HEK293 (cell line): ENCODE data around the gene GUCY1A2.

Source experiments
- CTCF ChIA-PET: fragments of 350-600 bp; formaldehyde crosslinking; extraction: SDS; loops from one replicate; lab custom pipeline; 2021; ENCODE audit warnings: antibody characterized with exemption; lab: Yijun Ruan, JAX
- POLR2A ChIA-PET: fragments of 300-600 bp; formaldehyde crosslinking; extraction: SDS; loops from one replicate; lab custom pipeline; 2020; ENCODE audit warnings: antibody characterized with exemption, inconsistent platforms; lab: Yijun Ruan, JAX
- H3K27ac ChIP-seq: fragments of 200-500 bp; sonication (Bioruptor generic); 2 replicates; pipeline ENCODE4 v1.5.1; 2014; ENCODE audit warnings: low read depth, low read length, control low read depth, inconsistent platforms; ENCODE audit errors: extremely low read depth
- H3K36me3 ChIP-seq, 2 experiments: fragments of 200-500 bp in 1 of 2; sonication (Bioruptor generic) in 1 of 2; 1 replicate in 1 of 2; 2 replicates in 1 of 2; pipeline ENCODE4 v1.5.1; 2014 to 2017; ENCODE audit warnings: inconsistent platforms in 2 of 2, low read length in 2 of 2; ENCODE audit not compliant: control insufficient read depth in 2 of 2, insufficient read depth in 1 of 2
- H3K4me1 ChIP-seq: fragments of 200-500 bp; sonication (Bioruptor generic); 2 replicates; pipeline ENCODE4 v1.5.1; 2014; ENCODE audit warnings: mild to moderate bottlenecking, low read length, inconsistent platforms; ENCODE audit not compliant: control insufficient read depth, insufficient read depth
- H3K4me3 ChIP-seq: 2 replicates; pipeline ENCODE4 v1.5.1; 2011; ENCODE audit warnings: low read depth, mild to moderate bottlenecking, control low read depth, low read length, moderate library complexity
- H3K9me3 ChIP-seq: fragments of 200-500 bp; sonication (Bioruptor generic); 2 replicates; pipeline ENCODE4 v1.5.1; 2014; ENCODE audit warnings: low read depth, low read length, inconsistent platforms; ENCODE audit not compliant: control insufficient read depth, insufficient read depth
- GLIS2 ChIP-seq: fragments of 450-650 bp; formaldehyde crosslinking; IDR thresholded peaks from 2 replicates; pipeline ENCODE4 v1.5.1; 2016; ENCODE audit warnings: missing biosample characterization, missing genetic modification characterization
- KLF9 ChIP-seq: fragments of 450-650 bp; formaldehyde crosslinking; IDR thresholded peaks from 2 replicates; pipeline ENCODE4 v1.5.1; 2016; ENCODE audit warnings: missing biosample characterization, missing genetic modification characterization, low read depth
- PATZ1 ChIP-seq: fragments of 450-650 bp; formaldehyde crosslinking; IDR thresholded peaks from 2 replicates; pipeline ENCODE4 v1.5.1; 2016; ENCODE audit warnings: missing biosample characterization, missing genetic modification characterization
- PBX3 ChIP-seq: sonication (generic); formaldehyde crosslinking; IDR thresholded peaks from 2 replicates; pipeline ENCODE4 v1.8.1; 2022; ENCODE audit warnings: mild to moderate bottlenecking, moderate library complexity, missing genetic modification reagents
- SP2 ChIP-seq: fragments of 450-650 bp; formaldehyde crosslinking; IDR thresholded peaks from 2 replicates; pipeline ENCODE4 v1.5.1; 2016; ENCODE audit warnings: missing biosample characterization, missing genetic modification characterization
- ZBTB17 ChIP-seq: fragments of 450-650 bp; formaldehyde crosslinking; IDR thresholded peaks from 2 replicates; pipeline ENCODE4 v1.5.1; 2016; ENCODE audit warnings: missing biosample characterization, missing genetic modification characterization
- ZBTB8A ChIP-seq: fragments of 450-650 bp; formaldehyde crosslinking; IDR thresholded peaks from 2 replicates; pipeline ENCODE4 v1.5.1; 2016; ENCODE audit warnings: missing biosample characterization, missing genetic modification characterization
- ZFHX2 ChIP-seq: fragments of 450-650 bp; formaldehyde crosslinking; conservative IDR thresholded peaks from 2 replicates; pipeline ENCODE4 v1.5.1; 2016; ENCODE audit warnings: missing biosample characterization, missing genetic modification characterization
- ZFP69B ChIP-seq: fragments of 450-650 bp; formaldehyde crosslinking; IDR thresholded peaks from 2 replicates; pipeline ENCODE4 v1.5.1; 2016; ENCODE audit warnings: missing biosample characterization, missing genetic modification characterization
- ZNF202 ChIP-seq: fragments of 450-650 bp; formaldehyde crosslinking; IDR thresholded peaks from 2 replicates; pipeline ENCODE4 v1.5.1; 2016; ENCODE audit warnings: missing biosample characterization, missing genetic modification characterization, borderline replicate concordance
- ZNF248 ChIP-seq: fragments of 450-650 bp; formaldehyde crosslinking; IDR thresholded peaks from 2 replicates; pipeline ENCODE4 v1.5.1; 2017; ENCODE audit warnings: missing biosample characterization, missing genetic modification characterization
- ZNF335 ChIP-seq: fragments of 450-650 bp; formaldehyde crosslinking; conservative IDR thresholded peaks from 2 replicates; pipeline ENCODE4 v1.5.1; 2016; ENCODE audit warnings: missing biosample characterization, missing genetic modification characterization
- ZNF398 ChIP-seq: fragments of 450-650 bp; formaldehyde crosslinking; IDR thresholded peaks from 2 replicates; pipeline ENCODE4 v1.5.1; 2017; ENCODE audit warnings: missing biosample characterization, missing genetic modification characterization
- ZNF426 ChIP-seq: fragments of 450-650 bp; formaldehyde crosslinking; IDR thresholded peaks from 2 replicates; pipeline ENCODE4 v1.5.1; 2017; ENCODE audit warnings: missing biosample characterization, missing genetic modification characterization, mild to moderate bottlenecking, inconsistent platforms, moderate library complexity
- ZNF639 ChIP-seq: fragments of 450-650 bp; formaldehyde crosslinking; IDR thresholded peaks from 2 replicates; pipeline ENCODE4 v1.5.1; 2016; ENCODE audit warnings: missing biosample characterization, missing genetic modification characterization
- ZNF658 ChIP-seq: fragments of 450-650 bp; formaldehyde crosslinking; IDR thresholded peaks from 2 replicates; pipeline ENCODE4; 2016; ENCODE audit warnings: missing biosample characterization, missing genetic modification characterization
- ZNF704 ChIP-seq: fragments of 450-650 bp; formaldehyde crosslinking; IDR thresholded peaks from 2 replicates; pipeline ENCODE4 v1.5.1; 2016; ENCODE audit warnings: missing biosample characterization, missing genetic modification characterization
- ZNF747 ChIP-seq: fragments of 450-650 bp; formaldehyde crosslinking; IDR thresholded peaks from 2 replicates; pipeline ENCODE4 v1.5.1; 2016; ENCODE audit warnings: missing biosample characterization, missing genetic modification characterization
- ZNF777 ChIP-seq: fragments of 450-650 bp; formaldehyde crosslinking; IDR thresholded peaks from 2 replicates; pipeline ENCODE4 v1.5.1; 2017; ENCODE audit warnings: missing biosample characterization, missing genetic modification characterization, borderline replicate concordance
- ZSCAN23 ChIP-seq: fragments of 450-650 bp; formaldehyde crosslinking; IDR thresholded peaks from 2 replicates; pipeline ENCODE4 v1.5.1; 2016; ENCODE audit warnings: missing biosample characterization, missing genetic modification characterization
- TF ChIP-seq, protein P1 (sequence below): fragments of 450-650 bp; formaldehyde crosslinking; optimal IDR thresholded peaks from 2 replicates; pipeline ENCODE3; 2016; ENCODE audit warnings: missing biosample characterization, mild to moderate bottlenecking, missing genetic modification characterization

GUCY1A2 gene

DNA sequence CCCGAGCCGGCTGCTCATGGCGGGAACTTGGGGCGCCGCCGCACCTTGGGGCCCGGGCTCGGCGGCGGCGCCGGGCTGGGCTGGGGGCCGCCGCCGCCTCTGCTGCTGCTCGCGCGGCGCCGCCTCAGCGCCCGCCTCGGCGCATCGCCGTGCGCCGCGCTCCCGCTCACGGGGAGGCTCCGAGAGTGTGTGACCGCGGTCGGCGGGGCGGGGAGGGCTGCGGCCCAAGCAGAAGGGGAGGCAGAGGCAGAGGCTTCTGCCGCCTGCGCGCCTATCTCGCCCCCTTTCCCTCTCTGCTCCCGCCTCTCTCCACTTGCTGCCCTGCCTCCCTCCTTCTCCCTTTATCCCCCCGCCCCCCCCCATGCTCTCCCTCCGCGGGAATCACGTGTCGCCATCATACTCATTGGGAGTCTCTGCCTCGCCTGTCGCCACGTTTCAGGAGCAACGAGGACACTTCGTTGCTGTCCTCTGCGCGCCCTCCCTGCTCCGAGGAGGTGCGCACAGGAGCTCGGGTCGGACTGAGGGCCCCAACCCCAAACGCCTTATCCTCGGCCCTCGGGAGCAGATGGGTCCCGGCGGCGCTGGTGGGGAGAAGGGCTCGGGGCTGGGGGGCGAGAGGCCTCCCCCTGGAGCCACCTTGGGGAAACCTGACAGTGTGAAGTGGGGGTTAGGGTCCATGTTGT, at the start of gene GUCY1A2:
GUCY1A2 (minus strand) TSS at position 258 of the 683 bp plus-strand sequence. CDS start 421 bp downstream, outside the sequence.
- peak; percentile 25; the same call in 1 of the 2 replicates for TF ChIP-seq ZFHX2 (tag by site-specific recombination)
- no peak for TF ChIP-seq ZNF658 (tag by site-specific recombination)
- TF ChIP-seq ZFP69B, result no peak
- 0 out of 2 replicates have a peak, but pooled peaks have one; percentile 11 for TF ChIP-seq ZBTB8A
- TF ChIP-seq SP2, result peak; percentile 41
- no peak for TF ChIP-seq ZNF704 (tag by site-specific recombination)
- TF ChIP-seq, protein P1, sequence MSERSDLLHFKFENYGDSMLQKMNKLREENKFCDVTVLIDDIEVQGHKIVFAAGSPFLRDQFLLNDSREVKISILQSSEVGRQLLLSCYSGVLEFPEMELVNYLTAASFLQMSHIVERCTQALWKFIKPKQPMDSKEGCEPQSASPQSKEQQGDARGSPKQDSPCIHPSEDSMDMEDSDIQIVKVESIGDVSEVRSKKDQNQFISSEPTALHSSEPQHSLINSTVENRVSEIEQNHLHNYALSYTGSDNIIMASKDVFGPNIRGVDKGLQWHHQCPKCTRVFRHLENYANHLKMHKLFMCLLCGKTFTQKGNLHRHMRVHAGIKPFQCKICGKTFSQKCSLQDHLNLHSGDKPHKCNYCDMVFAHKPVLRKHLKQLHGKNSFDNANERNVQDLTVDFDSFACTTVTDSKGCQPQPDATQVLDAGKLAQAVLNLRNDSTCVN (tag by site-specific recombination), result peak; percentile 29
- peak; percentile 87 for TF ChIP-seq ZNF398 (tag by site-specific recombination)
- TF ChIP-seq ZNF202 (tag by site-specific recombination), result 0 out of 2 replicates have a peak, but pooled peaks have one; percentile 11
- peak; percentile 48 for TF ChIP-seq PATZ1 (tag by site-specific recombination)
- no peak for TF ChIP-seq ZSCAN23 (tag by site-specific recombination)
- TF ChIP-seq ZNF777 (tag by site-specific recombination), result 0 out of 2 replicates have a peak, but pooled peaks have one; percentile 29
- no peak for TF ChIP-seq ZNF639
- no peak for TF ChIP-seq ZNF248
- TF ChIP-seq ZNF747 (tag by site-specific recombination), result no peak
- TF ChIP-seq ZNF335 (tag by site-specific recombination), result peak; percentile 89
- no peak for TF ChIP-seq ZNF426 (tag by site-specific recombination)
- TF ChIP-seq GLIS2 (tag by site-specific recombination), result peak; percentile 52; the same call in 1 of the 2 replicates
- peak; percentile 13; the same call in 1 of the 2 replicates for TF ChIP-seq PBX3
- no peak for TF ChIP-seq ZBTB17 (tag by site-specific recombination)
- TF ChIP-seq KLF9 (tag by site-specific recombination), result no peak
- H3K27ac ChIP-seq, result peak within 1 kb of the TSS; percentile 76; the same call in 1 of the 2 replicates
- H3K36me3 ChIP-seq, result no peaks in the 10 kb centered on the region
- H3K4me3 ChIP-seq, result peak within 1 kb of the TSS; percentile 76
- H3K4me1 ChIP-seq, result peaks cover 4% of the 10 kb centered on the region; the same call in 1 of the 2 replicates
- ChIA-PET POLR2A (interaction anchor here (0.6 to 0.7 kb wide), 2 partner anchors 13 to 43 kb away, joined by 3 to 5 read pairs; no protein-coding TSS in a partner anchor), CTCF (interaction anchor here (0.5 to 1.1 kb wide), 7 partner anchors 15 to 317 kb away, joined by 3 to 4 read pairs (median 4); no protein-coding TSS in a partner anchor)
- no peaks in the 10 kb centered on the region for H3K9me3 ChIP-seq
